Fibroblast of villous mesenchyme (primary cell): ENCODE measurements around the gene KCNIP4. TPM values are rescaled to one million over a fixed set of nuclear protein-coding genes. Genes with fewer than 3 reads are reported as not detected.
A peak's percentile ranks its signal among the peaks of the same experiment; 100 is the strongest.

Source experiments
- DNase-seq: peaks from one replicate; pipeline ENCODE4 v3.0.0-alpha.2; 2010; ENCODE audit warnings: low read depth
- H3K4me3 ChIP-seq: 2 replicates; pipeline ENCODE4 v1.5.1; 2011; ENCODE audit warnings: low read depth, mild to moderate bottlenecking, low read length
- CTCF ChIP-seq: IDR thresholded peaks from 2 replicates; pipeline ENCODE4 v1.5.1; 2012; ENCODE audit warnings: low read depth, mild to moderate bottlenecking, low read length; ENCODE audit not compliant: insufficient read depth
- total RNA-seq: library from RNA; depleted of rRNA; stranded (reverse); fragments of >200 nt; gene quantifications from 2 replicates; pipeline ENCODE4 v1.2.3, GENCODE V29; 2012

KCNIP4 gene
- total RNA-seq, 1 donor: under 0.01 TPM

- peak; percentile 78 for DNase-seq
- no peak for TF ChIP-seq CTCF
- H3K4me3 ChIP-seq: no peak overlapping the region
Observed at GRCh38 chr4:21535898-21536297, 412.7 kb downstream of the KCNIP4 start.

GRCh38 chr4:21531048-21531447 is 417.5 kb downstream of the KCNIP4 start:
- no peak for DNase-seq
- TF ChIP-seq CTCF: no peak
- no peak overlapping the region for H3K4me3 ChIP-seq

GRCh38 chr4:21529214-21529613 is 419.4 kb downstream of the KCNIP4 start:
- no peak for DNase-seq
- TF ChIP-seq CTCF: no peak
- H3K4me3 ChIP-seq: no peak overlapping the region

GRCh38 chr4:21522296-21522695 is 426.3 kb downstream of the KCNIP4 start:
- H3K4me3 ChIP-seq: no peak overlapping the region
- no peak for DNase-seq

GRCh38 chr4:21517126-21517859 is 431.3 kb downstream of the KCNIP4 start:
- H3K4me3 ChIP-seq: no peak overlapping the region
- no peak for DNase-seq
- no peak for TF ChIP-seq CTCF

More at GRCh38 chr4:21522296-21522695, 426.3 kb downstream of the KCNIP4 start:
- no peak for TF ChIP-seq CTCF

- DNase-seq: no peak
- H3K4me3 ChIP-seq: no peak overlapping the region
- no peak for TF ChIP-seq CTCF
Observed at GRCh38 chr4:21514022-21514694, 434.4 kb downstream of the KCNIP4 start.
